Measurements from ENCODE around the gene RND2.
"Not testable (repeated sequence)": the region's sequence is repeated elsewhere in the genome, so short reads cannot be mapped to it uniquely, and the experiment has no call there.

Gene RND2

DNA sequence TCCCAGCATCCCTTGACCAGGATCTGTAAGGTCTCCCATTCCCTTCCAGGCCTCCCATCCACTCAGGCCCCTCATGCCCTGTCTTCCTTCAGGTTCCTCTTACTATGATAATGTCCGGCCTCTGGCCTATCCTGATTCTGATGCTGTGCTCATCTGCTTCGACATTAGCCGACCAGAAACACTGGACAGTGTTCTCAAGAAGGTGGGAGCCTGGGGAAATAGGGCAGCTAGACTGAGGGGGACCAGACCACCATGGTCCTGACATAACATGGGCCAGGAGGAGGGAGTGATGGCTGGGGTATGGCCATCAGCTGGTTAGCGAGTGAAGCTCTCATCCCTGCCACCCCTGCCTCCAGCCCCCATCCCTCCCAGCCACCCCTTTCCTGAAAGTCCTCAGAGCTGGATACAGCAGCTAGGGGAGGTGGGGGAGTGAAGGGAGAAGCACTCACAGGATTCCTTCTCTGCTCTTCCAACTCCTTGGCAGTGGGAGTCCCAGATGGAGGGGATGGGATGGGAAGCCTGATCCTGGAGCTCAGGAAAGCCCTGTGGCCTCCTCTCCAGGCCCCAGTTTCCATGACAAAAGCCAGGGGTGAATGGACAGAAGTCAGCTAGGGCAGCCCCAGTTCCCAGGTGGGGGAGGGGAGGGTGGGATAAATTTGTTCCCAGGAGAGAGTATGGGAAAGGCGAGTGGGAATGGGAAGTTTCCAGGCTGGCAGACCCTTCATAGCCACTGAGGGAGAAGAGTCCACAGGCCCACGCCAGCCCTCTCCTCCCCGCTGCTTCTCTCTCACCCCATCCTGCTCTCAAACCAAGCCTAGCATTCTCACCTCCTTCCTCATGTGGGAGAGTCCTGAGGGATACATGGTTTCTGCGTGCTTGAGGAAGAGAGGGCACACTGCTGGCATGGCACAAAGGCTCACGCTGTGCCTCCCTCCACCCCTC lies 2.3 kb downstream of the RND2 start:
- no peak for DNase-seq (ENCODE audit: low spot score)

DNA sequence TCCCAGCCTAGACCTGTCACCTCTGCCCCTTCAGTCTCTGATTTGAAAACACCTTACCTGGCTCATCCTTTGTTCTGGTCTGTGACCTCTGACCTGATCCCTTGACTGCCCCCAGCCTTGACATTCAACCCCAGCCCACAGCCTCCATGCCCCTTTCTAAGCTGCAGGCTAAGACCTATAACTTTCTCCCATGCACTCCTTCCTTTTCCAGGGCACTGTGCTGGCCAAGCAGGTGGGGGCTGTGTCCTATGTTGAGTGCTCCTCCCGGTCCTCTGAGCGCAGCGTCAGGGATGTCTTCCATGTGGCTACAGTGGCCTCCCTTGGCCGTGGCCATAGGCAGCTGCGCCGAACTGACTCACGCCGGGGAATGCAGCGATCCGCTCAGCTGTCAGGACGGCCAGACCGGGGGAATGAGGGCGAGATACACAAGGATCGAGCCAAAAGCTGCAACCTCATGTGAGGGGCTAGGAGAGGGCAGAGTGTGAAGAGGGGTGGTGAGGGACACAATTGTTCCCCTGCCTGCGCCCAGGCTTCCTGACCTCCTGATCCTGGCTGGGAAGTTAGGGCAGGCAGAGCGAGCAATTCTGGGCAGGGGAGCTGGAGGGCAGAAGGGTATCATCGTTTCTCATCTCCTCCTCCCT lies 3.3 kb downstream of the RND2 start:
- DNase-seq (ENCODE audit: low spot score): no peak

DNA sequence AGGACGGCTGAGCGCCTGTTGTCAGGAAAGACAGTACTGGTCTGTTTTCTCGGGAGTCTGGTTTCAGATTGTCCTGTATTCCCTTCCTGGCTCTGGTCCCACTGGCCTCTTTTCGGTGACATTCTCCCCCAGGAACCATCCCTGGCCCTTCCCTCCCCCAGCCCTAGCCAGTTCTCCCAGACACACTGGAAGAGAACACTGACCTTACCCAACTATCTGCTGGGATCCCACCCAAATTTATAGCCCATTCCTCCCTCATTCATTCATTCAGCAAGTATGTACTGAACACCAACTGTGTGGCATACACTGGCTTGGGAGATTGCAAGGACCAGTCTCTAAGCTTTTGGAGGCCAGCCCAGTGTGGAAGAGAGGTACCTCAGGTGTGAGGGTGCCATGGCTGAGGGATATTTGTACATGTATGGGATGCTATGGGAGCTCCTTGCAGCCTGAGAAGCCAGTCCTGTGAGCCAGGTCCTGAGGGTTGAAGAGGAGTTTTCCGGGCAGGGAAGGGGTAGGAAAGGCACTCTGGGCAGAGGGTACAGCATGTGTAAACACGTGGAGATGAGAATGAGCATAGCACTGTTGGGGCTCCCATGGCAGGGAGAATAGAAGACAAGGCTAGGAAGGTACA lies 5.2 kb downstream of the RND2 start:
- DNase-seq (ENCODE audit: low spot score): no peak

DNA sequence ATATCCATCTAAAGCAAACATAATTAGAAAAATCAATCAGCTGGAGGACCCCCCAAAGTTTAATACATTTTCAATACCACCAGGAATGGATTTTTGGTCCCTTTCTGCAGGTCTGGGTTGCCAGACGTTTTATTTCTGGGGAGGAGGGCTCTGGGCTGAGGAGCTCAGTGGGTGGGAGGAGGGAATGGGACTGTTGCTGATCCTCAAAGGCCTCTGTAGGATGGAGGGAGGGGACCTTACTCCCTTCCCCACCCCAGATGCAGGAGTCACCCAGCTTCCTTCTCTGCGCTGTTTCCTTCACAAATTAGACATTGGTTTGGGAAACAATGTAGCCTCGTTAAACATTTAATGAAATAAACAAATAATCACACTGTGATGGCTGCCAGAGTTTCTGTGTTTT lies 6.6 kb downstream of the RND2 start:
- DNase-seq (ENCODE audit: low spot score): no peak

DNA sequence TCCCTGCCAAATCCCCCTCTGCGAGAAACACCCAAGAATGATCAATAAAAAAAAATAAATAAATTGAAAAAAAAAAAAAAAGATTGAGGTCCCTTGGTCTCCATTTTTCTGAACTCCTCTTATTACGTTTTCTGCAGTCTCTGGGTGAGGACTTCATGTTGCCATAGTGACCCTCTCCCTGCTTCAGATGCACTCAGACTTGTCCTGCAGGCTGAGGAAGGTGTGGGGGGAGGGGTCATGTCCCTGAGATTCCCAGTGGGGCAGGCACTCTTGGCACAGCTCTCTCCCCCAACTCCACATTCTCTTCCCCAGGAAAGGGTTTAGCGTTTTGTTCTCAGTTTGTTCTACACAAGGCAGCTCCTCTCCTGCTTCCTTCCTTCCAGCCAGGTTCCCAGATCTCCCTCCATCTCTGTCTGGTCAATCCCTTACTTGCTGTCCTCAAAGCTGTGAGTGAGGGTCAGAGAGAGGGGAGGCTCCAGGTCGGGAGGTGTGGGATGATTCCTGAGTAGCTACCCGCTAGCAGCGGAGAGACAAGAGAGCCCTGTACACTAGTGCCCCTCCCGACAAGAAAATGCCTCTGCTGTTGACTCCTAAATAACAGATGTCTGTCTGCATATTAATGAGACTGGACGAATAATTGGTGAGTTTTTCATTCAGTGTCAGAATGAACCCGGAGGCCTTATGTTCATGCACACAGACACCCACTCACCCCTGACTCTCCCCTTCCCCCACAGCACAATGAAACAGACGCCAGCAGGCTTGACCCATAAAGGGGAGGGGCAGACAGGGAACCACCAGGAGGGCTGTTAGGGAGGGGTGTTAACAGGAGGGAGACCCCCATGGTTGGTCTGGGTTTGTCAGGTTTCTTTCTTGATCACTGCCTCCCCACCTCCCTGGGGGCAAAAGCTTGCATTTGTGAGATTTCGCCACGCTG lies 9.2 kb downstream of the RND2 start:
- no peak for DNase-seq (ENCODE audit: low spot score)

DNA sequence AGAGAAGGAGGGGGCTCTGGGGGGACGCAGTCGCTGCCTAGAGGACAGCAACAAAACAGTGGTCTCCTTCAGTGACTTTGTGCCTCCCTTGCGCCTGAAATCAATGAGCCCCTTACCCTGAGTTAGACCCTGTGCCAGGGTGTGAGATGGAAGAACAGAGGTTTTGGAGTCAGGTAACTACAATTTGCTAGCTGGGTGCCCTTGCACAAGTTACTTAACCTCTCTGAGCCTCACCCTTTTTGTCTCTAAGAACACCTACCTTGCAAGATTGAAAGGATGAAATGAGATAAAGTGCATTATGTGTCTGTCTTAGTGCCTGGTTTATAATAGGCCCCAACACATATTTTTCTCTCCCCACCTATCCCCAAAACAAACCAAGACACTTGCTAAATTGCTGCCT lies 9.9 kb downstream of the RND2 start:
- DNase-seq (ENCODE audit: low spot score): no peak

DNA sequence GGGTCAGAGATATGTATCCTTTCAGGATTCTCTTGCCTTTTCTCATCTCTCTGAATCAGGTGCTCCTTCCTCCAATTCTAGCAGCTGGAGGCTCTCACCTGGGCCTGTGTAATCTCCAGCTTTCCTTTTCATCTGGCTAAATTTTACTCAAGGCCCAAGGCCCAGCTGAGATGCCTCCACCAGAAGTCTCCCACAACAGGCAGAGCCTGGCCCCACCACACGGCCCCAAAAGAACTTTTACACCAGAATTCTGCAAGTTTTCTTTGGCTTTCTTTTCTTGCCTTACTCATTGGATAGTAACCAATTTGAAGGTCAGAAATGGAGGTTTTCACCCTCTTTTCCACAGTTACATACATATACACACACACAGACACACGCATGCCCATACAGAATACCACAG lies 14.6 kb downstream of the RND2 start:
- no peak for DNase-seq (ENCODE audit: low spot score)

DNA sequence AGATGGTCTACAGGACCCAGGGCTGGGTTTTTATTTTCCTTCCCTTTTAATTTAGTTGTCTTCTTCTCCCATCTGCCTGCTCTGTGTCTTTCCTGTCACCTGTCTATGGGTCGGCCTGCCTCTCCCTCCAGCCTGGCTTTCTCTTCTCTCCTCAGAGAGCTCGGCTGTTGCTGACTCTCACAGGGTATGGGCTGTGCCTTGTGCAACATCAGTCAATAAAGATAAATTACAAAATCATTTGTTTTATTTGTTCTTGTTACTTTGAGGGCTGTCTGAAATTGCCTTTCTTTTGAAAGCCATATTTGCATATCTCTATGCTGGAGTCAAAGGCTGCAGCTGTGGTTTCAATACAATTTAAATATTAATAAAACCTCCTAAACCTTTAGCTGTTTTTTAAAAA lies 15.6 kb downstream of the RND2 start:
- DNase-seq (ENCODE audit: low spot score): peak; percentile 67

DNA sequence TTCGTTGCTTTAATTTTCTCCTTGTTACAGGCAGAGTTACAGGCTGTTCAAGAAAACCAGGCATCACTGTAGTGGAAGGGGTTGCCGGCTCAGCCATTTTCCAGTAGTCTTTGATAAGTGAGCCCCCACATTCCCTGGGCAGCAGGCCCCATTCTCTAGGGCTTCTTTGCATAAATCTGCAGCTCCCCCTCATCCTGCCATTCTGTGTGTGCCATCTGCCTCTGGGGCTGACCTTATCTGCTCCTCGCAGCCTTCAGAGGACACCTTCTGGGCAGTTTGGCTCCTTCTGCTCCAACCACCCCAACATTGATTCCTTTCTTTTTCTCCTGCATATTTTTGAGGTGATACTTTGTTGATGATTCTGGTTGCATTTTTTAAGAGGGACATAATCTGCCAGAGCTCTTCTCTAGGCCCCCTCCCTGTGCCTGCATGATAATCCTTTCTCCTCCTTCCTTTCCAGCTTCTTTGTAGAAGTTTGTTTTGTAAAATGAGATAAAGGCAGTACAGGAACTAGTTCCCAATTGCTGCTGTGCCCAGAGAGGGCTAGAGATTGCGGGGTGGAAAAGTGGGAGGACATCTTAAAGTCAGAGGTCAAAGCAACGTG lies 17.1 kb downstream of the RND2 start:
- DNase-seq (ENCODE audit: low spot score): no peak

DNA sequence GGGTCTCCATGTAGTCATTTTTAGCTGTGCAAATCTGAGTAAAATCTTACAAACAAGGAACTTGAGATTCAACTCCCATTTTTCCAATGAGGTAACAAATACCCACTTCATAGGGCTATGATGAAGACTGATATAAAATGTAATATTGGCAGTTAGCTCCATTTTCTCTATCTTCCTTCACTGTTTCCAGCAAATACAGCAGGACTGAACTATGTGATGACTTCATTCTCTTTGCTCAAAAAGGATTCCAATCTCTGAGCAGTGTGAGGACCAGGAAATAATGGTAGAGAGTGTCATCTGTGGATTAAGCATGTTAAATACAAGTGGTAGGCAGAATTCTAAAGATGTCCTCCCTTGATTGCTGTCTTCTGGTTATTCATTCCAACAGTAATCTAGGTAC lies 18.3 kb downstream of the RND2 start:
- no peak for DNase-seq (ENCODE audit: low spot score)

DNA sequence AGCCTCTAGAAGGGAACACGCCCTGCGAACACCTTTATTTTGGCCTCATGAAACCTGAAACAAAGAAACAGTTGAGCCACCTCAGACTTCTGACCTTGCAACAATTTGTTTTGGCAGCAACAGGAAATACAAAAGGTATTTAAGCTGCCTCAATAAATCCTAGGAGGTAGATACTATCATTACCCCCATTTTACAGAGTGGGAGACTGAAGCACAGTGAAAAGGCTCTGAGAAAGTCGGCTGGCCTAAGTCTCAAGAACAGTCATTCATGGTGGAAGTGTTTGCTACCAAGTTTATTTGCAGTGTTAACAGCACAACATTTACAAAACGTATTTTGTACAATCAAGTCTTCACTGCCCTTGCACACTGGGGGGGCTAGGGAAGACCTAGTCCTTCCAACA lies 19.0 kb downstream of the RND2 start:
- no peak for DNase-seq (ENCODE audit: low spot score)

DNA sequence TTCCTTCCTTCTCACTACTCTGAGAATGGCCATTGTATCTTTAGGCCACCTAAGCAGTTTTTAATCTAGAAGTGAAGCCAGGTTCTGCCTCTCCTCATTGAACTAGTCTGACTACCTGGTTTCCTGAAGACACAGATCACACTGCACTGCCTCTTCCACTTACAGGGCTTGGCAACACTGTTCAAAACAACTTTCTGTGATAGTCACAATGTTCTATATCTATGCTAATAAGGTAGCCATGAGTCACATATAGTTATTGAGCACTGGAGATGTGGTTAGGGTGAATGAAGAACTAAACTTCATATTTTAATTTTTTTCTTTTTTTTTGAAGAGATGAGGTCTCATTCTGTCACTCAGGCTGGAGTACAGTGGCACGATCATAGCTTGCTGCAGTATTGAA lies 26.9 kb downstream of the RND2 start:
- no peak for DNase-seq (ENCODE audit: low spot score)

DNA sequence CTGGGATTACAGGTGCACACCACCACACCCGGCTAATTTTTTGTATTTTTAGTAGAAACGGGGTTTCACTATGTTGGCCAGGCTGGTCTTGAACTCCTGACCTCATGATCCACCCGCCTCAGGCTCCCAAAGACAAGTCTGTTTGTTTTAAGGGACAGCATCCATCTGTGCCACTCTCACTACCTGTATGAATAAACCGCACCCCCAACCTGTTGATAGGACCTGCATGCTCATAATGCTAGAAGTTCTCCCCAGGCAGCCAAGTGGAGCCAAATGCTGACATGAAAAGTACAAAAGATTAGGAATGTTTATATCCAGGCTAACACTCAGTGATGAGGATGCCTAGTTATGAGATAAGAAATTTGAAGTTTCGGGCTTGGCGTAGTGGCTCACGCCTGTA lies 28.0 kb downstream of the RND2 start:
- DNase-seq (ENCODE audit: low spot score): not testable (repeated sequence)

DNA sequence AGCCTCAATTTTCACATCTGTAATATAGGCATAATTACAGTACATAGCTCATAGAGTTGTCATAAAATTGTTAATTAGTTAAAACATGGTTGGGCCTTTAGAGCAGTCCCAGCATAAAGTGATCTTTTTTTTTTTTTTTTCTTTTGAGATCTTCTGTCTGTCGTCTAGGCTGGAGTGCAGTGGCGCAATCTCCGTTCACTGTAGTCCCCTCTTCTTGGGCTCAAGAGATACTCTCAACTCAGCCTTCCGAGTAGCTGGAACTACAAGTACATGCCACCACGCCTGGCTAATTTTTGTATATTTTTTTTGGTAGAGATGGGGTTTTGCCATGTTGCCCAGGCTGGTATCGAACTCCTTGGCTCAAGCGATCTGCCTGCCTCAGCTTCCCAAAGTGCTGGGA lies 31.0 kb downstream of the RND2 start:
- DNase-seq (ENCODE audit: low spot score): no peak

DNA sequence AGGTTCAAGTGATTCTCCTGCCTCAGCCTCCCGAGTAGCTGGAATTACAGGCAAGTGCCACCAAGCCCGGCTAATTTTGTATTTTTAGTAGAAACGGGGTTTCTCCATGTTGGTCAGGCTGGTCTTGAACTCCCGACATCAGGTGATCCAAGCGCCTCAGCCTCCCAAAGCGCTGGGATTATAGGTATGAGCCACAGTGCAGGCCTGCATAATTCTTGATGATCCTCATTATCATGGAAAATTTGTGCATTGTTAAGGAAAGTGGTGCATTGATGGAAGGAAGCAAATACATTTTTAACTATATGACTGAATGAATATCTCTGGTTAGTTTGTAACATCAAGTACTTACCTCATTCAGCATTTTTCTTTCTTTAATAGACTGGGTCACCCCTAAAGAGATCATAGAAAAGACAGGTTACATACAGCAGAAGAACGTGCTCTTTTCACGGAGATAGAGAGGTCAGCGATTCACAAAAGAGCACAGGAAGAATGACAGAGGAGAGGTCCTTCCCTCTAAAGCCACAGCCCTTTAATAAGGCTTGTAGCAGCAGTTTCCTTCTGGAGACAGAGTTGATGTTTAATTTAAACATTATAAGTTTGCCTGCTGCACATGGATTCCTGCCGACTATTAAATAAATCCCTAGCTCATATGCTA lies 38.1 kb downstream of the RND2 start:
- DNase-seq (ENCODE audit: low spot score): no peak

DNA sequence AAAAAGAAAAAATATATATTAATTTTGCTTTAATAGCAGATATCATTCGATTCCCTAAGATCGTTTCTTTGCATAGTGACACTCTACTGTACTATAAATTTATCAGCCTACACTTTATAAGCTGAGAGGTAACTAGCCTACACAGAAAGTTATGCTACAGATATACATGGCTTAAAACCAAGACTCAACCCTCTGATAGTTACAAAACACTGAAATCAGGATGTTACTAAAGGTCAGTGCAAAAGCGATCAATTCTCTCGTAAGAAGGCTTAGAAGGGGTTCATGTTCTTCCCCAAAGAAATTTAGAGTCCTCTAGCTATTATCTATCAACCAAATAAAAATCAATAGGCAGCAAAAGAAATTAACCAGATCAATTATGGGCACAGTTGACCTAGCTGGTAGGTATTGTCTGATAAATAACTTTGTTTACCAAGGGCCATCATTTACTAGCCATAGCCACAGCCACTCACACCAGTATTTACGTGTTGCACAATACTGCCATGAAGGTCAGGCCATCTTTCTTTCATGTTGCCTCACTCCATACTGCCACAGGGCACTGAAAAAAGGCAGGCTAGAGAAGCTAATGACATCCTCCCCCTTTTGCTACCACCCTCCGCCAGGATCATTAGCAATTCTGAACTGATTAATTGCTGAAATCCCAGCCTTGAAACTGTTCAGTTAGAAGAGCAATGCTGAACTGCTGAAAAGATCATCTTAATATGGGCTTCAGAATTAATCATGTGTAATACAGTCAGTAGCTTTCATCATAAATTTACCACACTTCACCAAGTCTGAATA lies 43.7 kb downstream of the RND2 start:
- DNase-seq (ENCODE audit: low spot score): peak; percentile 67

DNA sequence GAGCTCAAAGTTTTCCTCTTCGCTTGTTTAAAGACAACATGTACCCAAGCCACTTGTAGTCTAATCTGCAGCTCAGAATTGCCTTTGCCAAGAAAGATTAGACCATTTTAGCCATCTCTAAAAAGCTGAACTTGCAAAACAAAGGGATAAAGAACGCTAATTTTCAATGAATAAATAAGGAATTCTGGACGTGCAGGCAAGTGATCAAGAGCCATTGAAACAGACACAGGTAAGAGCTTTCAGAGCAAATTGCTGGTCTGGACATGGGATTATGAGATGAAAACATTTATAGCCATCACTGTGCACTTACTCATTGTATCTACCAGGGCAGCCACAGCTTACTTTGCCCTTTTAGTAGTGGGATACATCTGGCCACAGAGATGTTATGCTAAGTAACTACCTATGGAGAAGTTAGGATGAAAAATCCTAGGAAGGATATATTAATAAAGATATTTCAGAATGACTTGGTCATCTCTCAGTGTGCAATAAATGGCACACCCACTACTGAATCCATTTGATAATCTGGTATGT lies 44.4 kb downstream of the RND2 start:
- no peak for DNase-seq (ENCODE audit: low spot score)

DNA sequence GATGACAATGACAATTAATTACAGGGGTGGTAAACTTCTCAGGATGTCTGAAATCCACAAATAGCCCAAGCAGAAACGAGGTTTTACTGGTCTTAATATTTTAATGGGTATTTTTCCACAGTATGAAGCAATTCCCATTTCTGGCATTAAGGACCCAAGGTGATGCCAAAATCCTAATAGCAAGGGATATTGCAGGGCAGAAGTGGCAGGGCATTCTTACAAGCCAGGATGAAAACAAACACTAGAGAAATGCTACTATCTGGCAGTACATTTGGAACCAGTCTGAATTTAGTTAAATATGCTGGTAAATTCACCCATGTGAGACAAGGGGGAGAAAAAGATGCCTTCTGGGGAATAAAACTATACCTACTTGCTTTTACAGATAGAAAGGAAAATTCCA lies 45.2 kb downstream of the RND2 start:
- no peak for DNase-seq (ENCODE audit: low spot score)

DNA sequence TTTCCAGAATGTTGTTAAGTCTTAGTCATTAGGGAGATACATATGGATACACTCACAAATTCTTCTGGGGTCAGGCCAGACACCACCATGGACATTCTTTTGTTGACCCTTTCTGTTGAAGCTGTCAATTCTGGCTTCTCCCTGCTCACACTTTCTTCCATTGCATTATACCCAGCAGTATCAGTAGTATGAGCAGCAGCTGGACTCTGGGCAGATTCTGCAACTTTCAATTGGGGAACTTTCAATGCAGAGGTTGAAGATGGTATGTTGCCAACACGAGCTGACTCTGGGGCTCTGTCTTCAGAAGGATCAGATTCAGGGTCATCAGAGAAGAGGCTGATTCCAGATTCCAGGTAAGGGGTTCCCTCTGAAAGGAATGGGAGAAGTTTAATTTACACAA lies 45.8 kb downstream of the RND2 start:
- no peak for DNase-seq (ENCODE audit: low spot score)

DNA sequence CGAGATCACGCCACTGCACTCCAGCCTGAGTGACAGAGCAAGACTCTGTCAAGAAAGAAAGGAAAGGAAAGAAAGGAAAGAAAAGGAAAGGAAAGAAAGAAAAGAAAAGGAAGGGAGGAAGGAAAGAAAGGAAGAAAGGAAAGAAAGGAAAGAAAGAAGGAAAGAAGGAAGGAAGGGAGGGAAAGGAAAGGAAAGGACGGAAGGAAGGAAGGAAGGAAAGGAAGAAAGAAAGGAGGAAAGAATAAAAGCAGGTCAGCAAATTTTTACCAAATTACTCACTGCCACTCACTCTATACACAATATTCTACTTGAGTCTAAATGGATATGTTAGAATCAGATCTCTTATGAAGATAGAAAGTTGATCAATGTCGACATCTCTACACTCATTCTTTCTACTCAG lies 49.8 kb downstream of the RND2 start:
- DNase-seq (ENCODE audit: low spot score): no peak

All from HuH-7 (cell line).